ENCODE data around the gene CEP250.
"Not testable (repeated sequence)": the region's sequence is repeated elsewhere in the genome, so short reads cannot be mapped to it uniquely, and the experiment has no call there.

CEP250 gene

DNA sequence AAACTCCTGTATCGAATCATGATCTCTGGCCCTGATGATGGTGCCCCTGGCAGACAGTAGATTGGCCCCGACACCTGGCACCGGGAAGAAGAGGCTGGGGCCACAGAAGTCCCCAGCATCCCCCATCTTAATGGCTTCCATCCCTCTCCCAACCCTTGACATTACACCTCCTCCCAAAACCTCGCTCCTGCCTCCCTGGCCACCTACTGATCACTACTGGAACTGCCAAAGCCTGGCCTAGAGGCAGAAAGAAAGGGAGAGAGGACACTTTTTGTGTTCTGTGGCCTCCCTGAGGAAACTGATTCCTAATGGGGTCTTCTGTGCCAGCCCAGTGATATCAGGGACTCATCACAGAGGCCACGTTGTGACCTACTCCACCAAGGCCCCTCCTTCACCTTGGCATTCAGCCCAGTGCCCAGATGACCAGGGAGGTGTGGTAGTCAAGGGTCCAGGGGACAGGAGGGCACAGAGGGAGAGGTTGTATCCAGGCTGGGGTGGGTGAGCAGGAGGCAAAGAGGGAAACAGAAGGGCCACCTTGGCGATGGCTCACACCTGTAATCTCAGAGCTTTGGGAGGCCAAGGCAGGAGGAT is 68.0 kb downstream of the CEP250 start:
- no peak for DNase-seq (ENCODE audit: low read depth in 1 of 2, low spot score in 1 of 2)

DNA sequence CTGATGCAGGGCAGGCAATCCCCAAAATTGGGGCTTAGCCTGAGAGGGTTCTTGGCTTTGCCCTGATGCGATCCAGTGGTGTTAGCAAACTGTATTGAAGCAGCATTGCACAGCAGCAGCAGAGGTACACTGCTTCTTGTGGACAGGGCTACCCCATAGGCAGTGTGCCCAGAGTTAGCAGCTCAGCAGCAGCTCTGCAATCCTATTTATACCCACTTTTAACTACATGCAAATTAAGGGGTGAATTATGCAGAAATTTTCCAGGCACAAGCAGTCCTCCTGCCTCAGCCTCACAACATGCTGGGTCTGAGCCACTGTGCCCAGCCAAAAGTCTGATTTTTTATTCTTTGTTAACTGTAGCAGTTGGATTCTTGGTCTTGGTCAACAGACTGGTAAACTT is 70.2 kb downstream of the CEP250 start:
- no peak for DNase-seq (ENCODE audit: low read depth in 1 of 2, low spot score in 1 of 2)

GRCh38 chr20:35527122-35527769 is 71.8 kb downstream of the CEP250 start:
- no peak for DNase-seq (ENCODE audit: low read depth in 1 of 2, low spot score in 1 of 2)

DNA sequence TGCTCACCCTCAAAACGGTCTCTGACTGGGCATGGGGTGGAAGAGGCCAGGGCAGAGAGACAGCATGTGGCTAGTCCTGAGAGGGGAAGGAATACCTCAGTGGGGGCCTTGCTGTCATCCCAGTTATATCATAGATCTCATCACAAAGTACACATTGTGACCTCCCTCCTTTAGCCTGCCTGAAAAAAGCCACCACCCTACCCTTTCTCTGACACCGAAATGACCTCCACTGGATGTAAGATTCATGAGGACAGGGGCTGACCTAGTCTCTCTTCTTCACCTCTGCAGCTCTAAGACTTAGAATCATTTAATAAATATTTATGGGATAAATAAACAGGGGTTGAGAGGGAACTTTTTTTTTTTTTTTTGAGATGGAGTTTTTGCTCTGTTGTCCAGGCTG is 74.2 kb downstream of the CEP250 start, which contains the start of gene C20orf173:
Gene C20orf173, minus strand, starts transcription at position 101 of the 400 bp plus-strand sequence. CDS start 279 bp downstream, outside the sequence.
- DNase-seq (ENCODE audit: low read depth in 1 of 2, low spot score in 1 of 2), result no peak

GRCh38 chr20:35539756-35540212 is 84.4 kb downstream of the CEP250 start:
- DNase-seq (ENCODE audit: low read depth in 1 of 2, low spot score in 1 of 2), result no peak

- no peak for DNase-seq (ENCODE audit: low read depth in 1 of 2, low spot score in 1 of 2)
These were observed 85.9 kb downstream of the CEP250 start for GRCh38 chr20:35541118-35541782.

DNA sequence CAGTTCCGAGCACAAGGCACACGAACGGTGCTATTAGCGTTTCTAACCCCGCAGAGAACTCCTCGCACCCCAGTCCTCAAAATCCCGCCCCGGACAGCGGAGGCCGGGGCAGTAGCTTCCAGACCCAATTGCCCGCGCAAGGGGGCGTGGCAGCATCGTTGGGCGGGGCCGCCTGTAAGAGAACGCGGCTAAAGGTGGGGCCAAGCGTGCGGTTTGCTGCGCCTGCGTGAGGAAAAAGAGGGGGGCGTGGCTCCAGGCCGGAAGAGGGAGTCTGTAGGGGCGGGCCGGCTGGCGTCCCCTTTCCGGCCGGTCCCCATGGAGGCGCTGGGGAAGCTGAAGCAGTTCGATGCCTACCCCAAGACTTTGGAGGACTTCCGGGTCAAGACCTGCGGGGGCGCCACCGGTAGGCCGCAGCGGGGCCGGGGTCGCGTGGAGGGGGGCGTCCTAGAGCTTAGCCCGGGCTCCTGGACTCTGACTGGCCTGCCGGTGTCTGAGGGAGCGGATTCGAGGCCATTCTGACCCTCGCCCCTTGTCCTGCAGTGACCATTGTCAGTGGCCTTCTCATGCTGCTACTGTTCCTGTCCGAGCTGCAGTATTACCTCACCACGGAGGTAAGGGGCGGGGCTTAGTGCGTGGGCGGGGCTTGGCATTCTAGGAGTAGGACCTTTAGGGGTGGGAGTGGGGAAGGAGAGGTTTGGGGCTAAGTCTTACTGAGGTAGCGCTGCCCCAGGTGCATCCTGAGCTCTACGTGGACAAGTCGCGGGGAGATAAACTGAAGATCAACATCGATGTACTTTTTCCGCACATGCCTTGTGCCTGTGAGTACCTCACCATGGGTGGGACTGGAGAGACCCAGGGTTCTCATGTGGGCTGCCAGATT is 86.6 kb downstream of the CEP250 start, which contains the start of gene ERGIC3:
Gene ERGIC3, plus strand, starts transcription at position 296 of the 880 bp plus-strand sequence. Its CDS starts 20 bp downstream, at position 316.
- DNase-seq (ENCODE audit: low read depth in 1 of 2, low spot score in 1 of 2), result peak; percentile 93 to 96

DNA sequence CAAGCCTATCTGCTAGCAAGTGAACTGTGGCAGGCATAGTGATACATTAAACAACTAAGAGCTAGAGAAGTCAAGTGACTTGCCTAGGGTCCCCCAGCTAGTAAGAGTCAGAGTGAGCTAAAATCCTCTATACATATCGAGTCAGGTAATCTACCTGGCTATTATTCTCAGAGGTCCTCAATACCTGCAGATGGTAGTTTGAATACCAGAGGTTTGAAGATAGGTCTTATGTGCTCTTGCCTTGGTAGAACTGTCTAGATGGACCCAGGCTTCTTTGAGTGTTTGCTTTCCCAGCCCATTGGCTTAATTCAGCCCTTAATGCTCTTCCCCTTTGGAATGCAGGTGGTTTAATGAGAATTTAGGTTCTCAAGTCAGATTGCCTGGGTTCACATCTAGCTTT is 87.6 kb downstream of the CEP250 start:
- DNase-seq (ENCODE audit: low read depth in 1 of 2, low spot score in 1 of 2), result no peak

GRCh38 chr20:35544436-35544835 is 89.0 kb downstream of the CEP250 start:
- DNase-seq (ENCODE audit: low read depth in 1 of 2, low spot score in 1 of 2), result no peak

- DNase-seq (ENCODE audit: low read depth in 1 of 2, low spot score in 1 of 2), result not testable (repeated sequence)
These were observed 89.5 kb downstream of the CEP250 start for GRCh38 chr20:35544941-35545340.

DNA sequence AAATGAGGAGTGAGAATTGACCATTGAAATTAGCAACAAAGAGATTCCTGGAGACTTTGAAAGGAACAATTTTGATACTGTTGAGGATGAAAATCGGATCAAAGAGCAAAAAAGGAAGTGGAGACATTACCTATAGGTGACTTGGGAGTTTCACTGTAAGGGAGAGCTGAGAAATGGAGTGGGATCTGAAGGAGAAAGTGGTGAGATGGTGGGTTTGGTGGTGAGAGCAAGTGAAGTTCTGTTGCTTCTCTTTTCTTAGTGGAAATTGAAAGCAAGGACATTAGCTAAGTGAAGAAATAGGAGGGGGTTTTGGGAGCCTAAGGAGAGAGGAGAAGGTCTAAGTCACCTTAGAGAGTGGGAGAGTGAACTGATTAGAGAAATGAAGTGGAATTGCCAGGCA is 90.7 kb downstream of the CEP250 start:
- no peak for DNase-seq (ENCODE audit: low read depth in 1 of 2, low spot score in 1 of 2)

- no peak for DNase-seq (ENCODE audit: low read depth in 1 of 2, low spot score in 1 of 2)
These were observed 91.9 kb downstream of the CEP250 start for GRCh38 chr20:35547329-35547728.

DNA sequence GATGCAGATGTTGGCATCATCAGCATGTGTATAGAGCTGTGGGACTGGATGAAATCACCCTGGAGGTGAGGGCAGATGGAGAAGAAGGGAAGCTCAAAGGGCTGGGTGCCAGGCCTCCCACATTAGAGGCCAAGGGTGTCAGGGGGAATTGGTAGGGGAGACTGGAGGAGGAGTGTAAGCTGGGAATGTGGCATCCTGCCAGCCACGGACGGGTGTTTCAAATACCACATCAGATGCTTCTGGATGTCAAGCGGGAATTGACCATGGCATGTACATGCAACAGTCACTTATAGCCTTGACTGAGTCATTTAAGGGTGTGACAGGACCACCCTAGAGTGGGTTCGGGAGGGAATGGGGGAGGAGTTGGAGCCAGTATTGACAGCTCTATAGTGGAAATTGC is 96.1 kb downstream of the CEP250 start:
- no peak for DNase-seq (ENCODE audit: low read depth in 1 of 2, low spot score in 1 of 2)

- DNase-seq (ENCODE audit: low read depth in 1 of 2, low spot score in 1 of 2), result no peak
These were observed 97.5 kb downstream of the CEP250 start for GRCh38 chr20:35552914-35553313.

DNA sequence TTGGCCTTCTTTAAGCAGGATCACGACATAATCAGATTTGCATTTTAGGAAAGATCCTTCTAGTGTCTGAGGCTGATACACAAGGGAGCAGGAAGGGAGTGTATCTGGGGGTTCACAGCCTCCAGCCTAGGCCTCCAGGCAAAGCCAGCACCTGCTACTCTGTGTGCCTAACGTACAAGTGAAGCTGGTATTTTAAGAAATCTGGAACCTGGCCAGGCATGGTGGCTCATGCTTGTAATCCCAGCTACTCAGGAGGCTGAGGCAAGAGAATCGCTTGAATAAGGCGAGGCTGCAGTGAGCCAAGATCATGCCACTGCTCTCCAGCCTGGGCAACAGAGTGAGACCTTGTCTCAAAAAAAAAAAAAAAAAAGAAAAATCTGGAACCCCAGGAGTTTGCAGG is 100.1 kb downstream of the CEP250 start:
- not testable (repeated sequence) for DNase-seq (ENCODE audit: low read depth in 1 of 2, low spot score in 1 of 2)

DNA sequence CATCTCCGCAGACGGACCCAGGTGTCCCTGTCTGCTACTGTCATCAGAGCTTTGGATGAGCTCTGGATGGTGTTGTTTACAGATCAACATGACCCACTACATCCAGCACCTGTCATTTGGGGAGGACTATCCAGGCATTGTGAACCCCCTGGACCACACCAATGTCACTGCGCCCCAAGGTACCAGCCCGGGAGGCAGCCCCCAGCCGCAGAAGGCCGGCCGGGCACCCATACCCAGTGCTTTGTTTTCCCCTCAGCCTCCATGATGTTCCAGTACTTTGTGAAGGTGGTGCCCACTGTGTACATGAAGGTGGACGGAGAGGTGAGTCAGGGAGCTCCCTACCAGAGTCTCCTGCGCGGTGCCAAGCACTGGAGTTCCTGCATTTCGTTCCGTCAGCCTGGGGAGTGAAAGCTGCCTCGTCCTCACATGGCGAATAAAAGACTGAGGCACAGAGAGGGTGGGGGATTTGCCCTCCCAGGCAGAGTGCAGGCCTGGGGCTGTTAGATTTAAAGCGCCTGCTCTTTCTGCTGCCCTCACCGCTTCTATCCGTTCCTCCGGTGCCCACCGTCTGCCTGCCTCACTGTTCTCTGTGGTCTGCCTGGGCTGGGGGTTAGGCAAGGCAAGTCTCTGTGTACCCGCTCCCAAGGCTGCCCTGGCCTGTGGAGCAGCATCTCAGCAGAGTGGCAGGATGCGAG is 100.7 kb downstream of the CEP250 start:
- DNase-seq (ENCODE audit: low read depth in 1 of 2, low spot score in 1 of 2), result no peak

GRCh38 chr20:35556871-35557270 is 101.5 kb downstream of the CEP250 start:
- DNase-seq (ENCODE audit: low read depth in 1 of 2, low spot score in 1 of 2), result no peak

DNA sequence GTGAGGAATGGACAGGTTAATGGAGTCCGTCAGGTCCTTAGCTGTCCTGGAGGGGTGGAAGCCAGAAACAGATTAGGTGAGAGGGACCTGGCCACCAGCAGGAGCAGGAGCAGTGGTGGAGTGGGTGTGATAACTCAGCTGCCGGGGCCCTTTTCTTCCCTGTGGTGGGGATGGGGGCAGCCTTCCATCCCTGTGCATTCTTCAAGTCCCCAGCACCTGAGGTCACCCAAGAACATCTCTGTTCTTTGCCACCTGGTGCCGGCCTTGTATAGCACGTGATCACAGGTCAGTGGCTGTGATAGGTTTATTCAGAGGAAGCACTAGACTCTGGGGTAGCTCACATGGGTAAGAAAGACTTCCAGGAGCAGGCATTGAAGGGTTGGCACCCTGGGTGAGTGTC is 103.1 kb downstream of the CEP250 start:
- no peak for DNase-seq (ENCODE audit: low read depth in 1 of 2, low spot score in 1 of 2)

- no peak for DNase-seq (ENCODE audit: low read depth in 1 of 2, low spot score in 1 of 2)
These were observed 103.8 kb downstream of the CEP250 start for GRCh38 chr20:35559042-35559693.

- DNase-seq (ENCODE audit: low read depth in 1 of 2, low spot score in 1 of 2), result no peak
These were observed 104.7 kb downstream of the CEP250 start for GRCh38 chr20:35560105-35560511.

Measured in activated T-helper 1 cell treated with anti-CD3 and anti-CD28 coated beads, Interleukin-2, amount 50 U/mL, for 16 hours (primary cell).